Measurements from ENCODE around the gene LYAR.

DNA sequence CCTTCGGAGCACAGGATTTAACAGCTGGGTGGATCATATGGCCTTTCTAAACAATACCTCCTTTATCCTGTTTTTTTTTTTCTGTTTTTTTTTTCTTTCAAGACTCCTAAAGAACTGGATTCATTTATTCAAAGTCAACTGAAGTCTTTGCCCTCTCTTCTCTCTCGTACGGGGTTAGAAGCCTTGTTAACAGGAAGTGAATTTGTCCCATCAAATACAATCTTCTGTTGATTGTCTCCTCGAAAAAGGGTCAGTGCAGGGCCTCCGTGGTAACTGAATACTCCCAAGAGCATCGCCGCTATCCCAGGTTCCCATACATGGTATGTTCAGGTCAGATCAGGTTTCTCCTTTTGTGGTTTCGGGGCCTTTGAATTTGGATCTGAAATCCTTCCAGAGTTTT, 40.1 kb downstream of the LYAR start:
- TF ChIP-seq ZZZ3 (CRISPR knock-in tag; IDR thresholded peaks at IDR 0.05; ENCODE audit: borderline replicate concordance) (no peak), RFX5 (IDR thresholded peaks at IDR 0.05; ENCODE audit: low read depth, low read length) (no peak), ZNF331 (CRISPR knock-in tag; IDR thresholded peaks at IDR 0.05) (no peak), ZNF549 (CRISPR knock-in tag; IDR thresholded peaks at IDR 0.05) (no peak), CEBPB (IDR thresholded peaks at IDR 0.05; ENCODE audit: borderline replicate concordance, low read depth, low read length) (no peak), ZNF138 (CRISPR knock-in tag; IDR thresholded peaks at IDR 0.05; ENCODE audit: low read depth) (no peak), ZNF546 (CRISPR knock-in tag; conservative IDR thresholded peaks at IDR 0.05) (no peak)
- TF ChIP-seq, protein P1, sequence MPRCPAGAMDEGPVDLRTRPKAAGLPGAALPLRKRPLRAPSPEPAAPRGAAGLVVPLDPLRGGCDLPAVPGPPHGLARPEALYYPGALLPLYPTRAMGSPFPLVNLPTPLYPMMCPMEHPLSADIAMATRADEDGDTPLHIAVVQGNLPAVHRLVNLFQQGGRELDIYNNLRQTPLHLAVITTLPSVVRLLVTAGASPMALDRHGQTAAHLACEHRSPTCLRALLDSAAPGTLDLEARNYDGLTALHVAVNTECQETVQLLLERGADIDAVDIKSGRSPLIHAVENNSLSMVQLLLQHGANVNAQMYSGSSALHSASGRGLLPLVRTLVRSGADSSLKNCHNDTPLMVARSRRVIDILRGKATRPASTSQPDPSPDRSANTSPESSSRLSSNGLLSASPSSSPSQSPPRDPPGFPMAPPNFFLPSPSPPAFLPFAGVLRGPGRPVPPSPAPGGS (CRISPR knock-in tag; IDR thresholded peaks at IDR 0.05), result no peak
- TF ChIP-seq, protein P2, sequence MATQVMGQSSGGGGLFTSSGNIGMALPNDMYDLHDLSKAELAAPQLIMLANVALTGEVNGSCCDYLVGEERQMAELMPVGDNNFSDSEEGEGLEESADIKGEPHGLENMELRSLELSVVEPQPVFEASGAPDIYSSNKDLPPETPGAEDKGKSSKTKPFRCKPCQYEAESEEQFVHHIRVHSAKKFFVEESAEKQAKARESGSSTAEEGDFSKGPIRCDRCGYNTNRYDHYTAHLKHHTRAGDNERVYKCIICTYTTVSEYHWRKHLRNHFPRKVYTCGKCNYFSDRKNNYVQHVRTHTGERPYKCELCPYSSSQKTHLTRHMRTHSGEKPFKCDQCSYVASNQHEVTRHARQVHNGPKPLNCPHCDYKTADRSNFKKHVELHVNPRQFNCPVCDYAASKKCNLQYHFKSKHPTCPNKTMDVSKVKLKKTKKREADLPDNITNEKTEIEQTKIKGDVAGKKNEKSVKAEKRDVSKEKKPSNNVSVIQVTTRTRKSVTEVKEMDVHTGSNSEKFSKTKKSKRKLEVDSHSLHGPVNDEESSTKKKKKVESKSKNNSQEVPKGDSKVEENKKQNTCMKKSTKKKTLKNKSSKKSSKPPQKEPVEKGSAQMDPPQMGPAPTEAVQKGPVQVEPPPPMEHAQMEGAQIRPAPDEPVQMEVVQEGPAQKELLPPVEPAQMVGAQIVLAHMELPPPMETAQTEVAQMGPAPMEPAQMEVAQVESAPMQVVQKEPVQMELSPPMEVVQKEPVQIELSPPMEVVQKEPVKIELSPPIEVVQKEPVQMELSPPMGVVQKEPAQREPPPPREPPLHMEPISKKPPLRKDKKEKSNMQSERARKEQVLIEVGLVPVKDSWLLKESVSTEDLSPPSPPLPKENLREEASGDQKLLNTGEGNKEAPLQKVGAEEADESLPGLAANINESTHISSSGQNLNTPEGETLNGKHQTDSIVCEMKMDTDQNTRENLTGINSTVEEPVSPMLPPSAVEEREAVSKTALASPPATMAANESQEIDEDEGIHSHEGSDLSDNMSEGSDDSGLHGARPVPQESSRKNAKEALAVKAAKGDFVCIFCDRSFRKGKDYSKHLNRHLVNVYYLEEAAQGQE (IDR thresholded peaks at IDR 0.05; ENCODE audit: borderline replicate concordance in 1 of 2, low read depth in 1 of 2, low read length in 2 of 2), result no peak
- TF ChIP-seq, protein P3, sequence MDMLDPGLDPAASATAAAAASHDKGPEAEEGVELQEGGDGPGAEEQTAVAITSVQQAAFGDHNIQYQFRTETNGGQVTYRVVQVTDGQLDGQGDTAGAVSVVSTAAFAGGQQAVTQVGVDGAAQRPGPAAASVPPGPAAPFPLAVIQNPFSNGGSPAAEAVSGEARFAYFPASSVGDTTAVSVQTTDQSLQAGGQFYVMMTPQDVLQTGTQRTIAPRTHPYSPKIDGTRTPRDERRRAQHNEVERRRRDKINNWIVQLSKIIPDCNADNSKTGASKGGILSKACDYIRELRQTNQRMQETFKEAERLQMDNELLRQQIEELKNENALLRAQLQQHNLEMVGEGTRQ (IDR thresholded peaks at IDR 0.05; ENCODE audit: low read depth, low read length), result no peak
- TF ChIP-seq, protein P3 (CRISPR knock-in tag; IDR thresholded peaks at IDR 0.05; ENCODE audit: borderline replicate concordance), result no peak

Data from HepG2 (cell line).